HG03469 (cell line): ENCODE results near the gene TMEM145.

Experiments
- ATAC-seq: cut with Tn5 transposase; IDR thresholded peaks from one replicate; pipeline ENCODE4 v1.9.1; 2021; ENCODE audit warnings: mild to moderate bottlenecking, moderate library complexity, moderate number of reproducible peaks; ENCODE audit not compliant: unreplicated experiment

The TMEM145 gene

GRCh38 chr19:42357290-42357689, 44.2 kb downstream of the TMEM145 start:
- no peak for ATAC-seq

DNA sequence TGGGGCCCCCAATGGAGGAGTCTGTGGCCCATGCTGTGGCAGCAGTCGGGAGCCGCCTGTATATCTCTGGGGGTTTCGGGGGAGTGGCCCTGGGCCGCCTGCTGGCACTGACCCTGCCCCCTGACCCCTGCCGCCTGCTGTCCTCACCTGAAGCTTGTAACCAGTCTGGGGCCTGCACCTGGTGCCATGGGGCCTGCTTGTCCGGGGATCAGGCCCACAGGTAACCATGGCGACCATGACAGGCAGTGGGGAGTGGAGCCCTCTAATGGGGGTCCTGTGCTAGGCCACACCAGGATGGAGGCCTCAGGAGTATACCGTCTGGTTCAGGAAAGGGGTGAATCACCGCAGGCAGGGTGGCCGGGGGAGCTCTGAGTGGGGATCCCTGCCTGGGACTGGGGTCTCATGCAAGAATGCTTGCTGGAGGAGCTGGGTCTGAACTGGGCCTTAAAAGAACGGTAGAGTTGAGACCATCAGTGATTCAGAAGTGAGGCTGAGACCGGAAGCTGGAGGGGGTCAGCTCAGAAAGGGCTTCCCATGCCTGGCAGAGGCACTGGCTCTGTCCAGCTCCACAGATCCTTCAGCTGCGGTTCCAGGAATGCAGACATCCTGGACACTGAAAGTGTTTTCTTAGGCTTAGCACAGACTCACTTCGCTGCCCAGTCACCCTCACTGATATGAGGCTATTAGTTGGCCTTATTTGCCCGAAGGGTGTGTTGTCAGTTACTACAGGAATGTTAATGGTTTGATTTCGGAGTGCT, 47.9 kb downstream of the TMEM145 start:
- no peak for ATAC-seq

DNA sequence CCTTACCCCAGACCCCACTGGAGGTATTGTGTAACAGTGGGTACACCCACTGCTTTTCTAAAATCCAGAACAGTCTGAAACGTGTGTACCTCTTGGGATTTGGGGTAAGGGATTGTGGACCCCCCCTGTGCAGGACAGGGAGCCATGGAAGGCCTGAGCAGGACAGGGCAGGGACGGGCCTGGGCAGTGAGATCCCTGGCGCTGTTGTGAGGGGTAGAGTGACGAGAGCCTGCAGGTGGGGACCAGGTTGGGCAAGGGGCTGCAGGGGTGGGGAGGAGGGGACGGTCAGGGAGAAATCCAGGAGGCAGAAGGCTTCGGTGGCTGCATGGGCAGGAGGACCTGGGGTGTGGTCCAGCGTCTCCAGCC, 48.4 kb downstream of the TMEM145 start:
- no peak for ATAC-seq

DNA sequence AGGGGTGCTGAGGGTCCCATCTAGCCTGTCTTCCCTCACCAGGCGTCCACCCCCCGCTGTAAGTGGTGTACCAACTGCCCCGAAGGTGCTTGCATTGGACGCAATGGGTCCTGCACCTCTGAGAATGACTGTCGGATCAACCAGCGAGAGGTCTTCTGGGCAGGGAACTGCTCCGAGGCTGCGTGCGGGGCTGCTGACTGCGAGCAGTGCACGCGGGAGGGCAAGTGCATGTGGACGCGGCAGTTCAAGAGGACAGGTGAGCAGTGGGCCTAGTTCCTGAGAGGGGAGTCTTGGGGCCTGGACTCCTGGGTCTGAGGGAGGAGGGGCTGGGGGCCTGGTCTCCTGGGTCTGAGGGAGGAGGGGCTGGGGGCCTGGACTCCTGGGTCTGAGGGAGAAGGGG, 49.2 kb downstream of the TMEM145 start:
- ATAC-seq = no peak

DNA sequence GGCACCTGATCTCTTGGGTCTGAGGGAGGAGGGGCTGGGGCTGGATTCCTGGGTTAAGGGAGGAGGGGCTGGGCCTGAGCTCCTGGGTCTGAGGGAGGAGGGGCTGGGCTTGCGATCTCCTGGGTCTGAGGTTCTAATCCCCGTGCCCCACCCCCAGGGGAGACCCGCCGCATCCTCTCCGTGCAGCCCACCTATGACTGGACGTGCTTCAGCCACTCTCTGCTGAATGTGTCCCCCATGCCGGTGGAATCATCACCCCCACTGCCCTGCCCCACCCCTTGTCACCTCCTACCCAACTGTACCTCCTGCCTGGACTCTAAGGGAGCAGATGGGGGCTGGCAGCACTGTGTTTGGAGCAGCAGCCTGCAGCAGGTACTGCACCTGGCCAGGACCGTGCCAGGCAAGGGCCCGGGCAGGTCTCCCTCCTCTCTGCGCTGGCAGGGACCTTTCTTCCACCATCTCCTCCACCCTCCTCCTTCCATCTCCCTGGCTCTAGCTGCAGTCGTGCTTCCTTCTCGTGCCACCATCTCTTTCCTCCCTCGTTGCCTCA, 49.9 kb downstream of the TMEM145 start:
- ATAC-seq = no peak

DNA sequence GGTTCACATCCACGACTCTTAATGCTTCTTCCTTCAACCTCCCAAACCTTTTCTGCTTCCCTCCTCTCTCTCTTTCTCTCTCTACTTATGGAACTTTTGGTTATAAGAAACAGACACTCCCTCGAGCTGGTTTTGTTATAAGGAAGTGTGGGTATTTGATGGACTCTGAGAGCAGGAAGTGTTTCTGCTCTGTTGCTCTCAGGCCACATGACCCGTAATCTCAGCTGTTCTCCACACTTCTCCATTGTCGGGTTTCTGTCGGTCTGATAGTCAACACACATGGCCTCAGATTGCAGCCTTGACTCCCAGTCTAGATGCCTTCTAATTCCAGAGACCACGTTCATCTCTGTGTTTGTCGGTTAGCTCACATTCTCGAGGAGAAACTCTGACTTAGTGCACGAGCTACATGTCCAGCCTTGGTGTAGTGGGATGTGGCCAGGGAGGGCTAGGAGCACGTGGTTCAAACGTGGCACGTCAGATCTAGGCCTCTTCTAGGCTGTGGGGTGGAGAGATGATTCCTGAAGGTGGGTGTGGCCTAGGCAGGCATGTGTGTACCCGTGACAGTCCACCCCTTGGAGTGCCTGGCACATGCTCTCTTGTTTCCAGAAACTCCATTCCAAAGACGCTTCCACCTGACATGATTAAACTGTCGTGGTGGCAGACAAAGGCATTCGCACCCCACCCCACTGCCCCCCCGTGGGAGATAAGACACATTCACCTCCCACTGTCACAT, 50.7 kb downstream of the TMEM145 start:
- ATAC-seq = no peak

GRCh38 chr19:42366673-42367072, 53.6 kb downstream of the TMEM145 start:
- ATAC-seq = no peak

- no peak for ATAC-seq
Measured at GRCh38 chr19:42367929-42368328, 54.8 kb downstream of the TMEM145 start.

- no peak for ATAC-seq
Measured at GRCh38 chr19:42368360-42368759, 55.3 kb downstream of the TMEM145 start.

DNA sequence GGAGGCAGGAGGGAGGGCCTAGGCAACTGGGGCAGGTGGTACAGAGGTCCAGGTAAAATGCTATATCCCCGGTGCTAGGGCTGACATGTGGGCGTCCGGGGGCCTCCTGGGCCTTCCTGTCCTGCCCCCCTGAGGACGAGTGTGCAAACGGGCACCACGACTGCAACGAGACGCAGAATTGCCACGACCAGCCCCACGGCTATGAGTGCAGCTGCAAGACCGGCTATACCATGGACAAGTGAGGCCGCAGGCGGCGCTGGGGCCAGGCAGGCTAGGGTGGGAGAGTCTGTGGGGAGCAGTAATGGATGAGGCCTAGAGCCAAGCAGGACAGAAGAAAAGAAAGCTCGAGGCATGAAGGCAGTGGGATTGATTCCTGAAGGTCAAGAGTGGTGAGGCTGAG, 55.7 kb downstream of the TMEM145 start:
- no peak for ATAC-seq

- ATAC-seq = no peak
Measured at GRCh38 chr19:42369433-42370067, 56.4 kb downstream of the TMEM145 start.

- ATAC-seq = no peak
Measured at GRCh38 chr19:42370068-42370520, 57.0 kb downstream of the TMEM145 start.

DNA sequence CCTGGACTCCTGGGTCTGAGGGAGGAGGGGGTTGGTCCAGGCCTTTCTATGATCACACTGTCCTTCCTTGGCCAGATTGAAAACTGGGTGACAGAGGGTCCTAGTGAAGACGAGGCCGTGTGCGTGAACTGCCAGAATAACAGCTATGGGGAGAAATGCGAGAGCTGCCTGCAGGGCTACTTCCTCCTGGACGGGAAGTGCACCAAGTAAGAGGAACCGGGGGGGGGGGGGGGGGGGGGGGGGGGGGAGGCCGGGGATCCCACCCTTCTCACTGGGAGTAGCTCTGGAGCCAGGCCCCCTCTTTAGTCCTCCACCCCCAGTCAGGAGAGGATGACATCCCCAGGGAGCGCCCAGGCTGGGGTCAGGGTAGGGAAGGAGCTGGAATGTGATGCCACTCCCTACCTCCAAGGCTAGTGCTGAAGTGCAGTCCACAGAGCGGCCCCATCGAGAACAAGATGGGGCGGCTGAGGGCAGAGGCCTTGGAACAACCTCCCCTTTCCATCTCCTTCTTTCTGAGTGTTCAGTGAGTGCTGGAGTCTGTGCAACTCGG, 57.6 kb downstream of the TMEM145 start:
- ATAC-seq = no peak
